GM06990 (cell line): Measurements from ENCODE around the gene COPRS.

Source experiments
- DNase-seq: peaks from one replicate; pipeline ENCODE4 v3.0.0-alpha.2; 2011; ENCODE audit not compliant: insufficient read length; ENCODE audit errors: extremely low read depth
- H3K27me3 ChIP-seq: replicated peaks from 2 replicates; pipeline ENCODE4 v1.6.0; 2011; ENCODE audit warnings: low read length; ENCODE audit not compliant: control insufficient read depth, insufficient read depth
- H3K36me3 ChIP-seq: 2 replicates; pipeline ENCODE4 v1.5.1; 2011; ENCODE audit warnings: low read length; ENCODE audit not compliant: control insufficient read depth, insufficient read depth
- H3K4me3 ChIP-seq: replicated peaks from 2 replicates; pipeline ENCODE4 v1.5.1; 2011; ENCODE audit warnings: low read depth, mild to moderate bottlenecking, control low read depth, low read length
- CTCF ChIP-seq: IDR thresholded peaks from 2 replicates; pipeline ENCODE4 v1.5.1; 2011; ENCODE audit warnings: low read length, control low read depth, mild to moderate bottlenecking, inconsistent platforms; ENCODE audit not compliant: insufficient read depth, poor library complexity, severe bottlenecking

The COPRS gene

GRCh38 chr17:31843070-31843745 lies 15.8 kb downstream of the COPRS start:
- Histone ChIP-seq H3K36me3 (no peaks in the 10 kb centered on the region), H3K27me3 (no peaks in the 10 kb centered on the region; the same call in 1 of the 2 replicates), H3K4me3 (no peak overlapping the region)
- no peak for DNase-seq
- no peak for TF ChIP-seq CTCF

GRCh38 chr17:31842195-31843069 lies 16.6 kb downstream of the COPRS start:
- Histone ChIP-seq H3K27me3 (no peaks in the 10 kb centered on the region; the same call in 1 of the 2 replicates), H3K4me3 (no peak overlapping the region), H3K36me3 (no peaks in the 10 kb centered on the region)
- DNase-seq: peak; percentile 17
- TF ChIP-seq CTCF: peak; percentile 93

- Histone ChIP-seq H3K36me3 (no peaks in the 10 kb centered on the region), H3K27me3 (no peaks in the 10 kb centered on the region; the same call in 1 of the 2 replicates), H3K4me3 (no peak overlapping the region)
- DNase-seq: no peak
- TF ChIP-seq CTCF: no peak
Measured at GRCh38 chr17:31841850-31842194, 17.2 kb downstream of the COPRS start.

GRCh38 chr17:31838636-31839225 lies 20.3 kb downstream of the COPRS start:
- no peaks in the 10 kb centered on the region; the same call in none of the 2 replicates for H3K27me3 ChIP-seq
- DNase-seq: no peak

GRCh38 chr17:31835984-31836383 lies 23.1 kb downstream of the COPRS start:
- Histone ChIP-seq H3K4me3 (no peak overlapping the region), H3K27me3 (no peaks in the 10 kb centered on the region; the same call in none of the 2 replicates), H3K36me3 (no peaks in the 10 kb centered on the region)
- no peak for DNase-seq
- no peak for TF ChIP-seq CTCF

More at GRCh38 chr17:31838636-31839225, 20.3 kb downstream of the COPRS start:
- TF ChIP-seq CTCF: no peak
- no peak overlapping the region for H3K4me3 ChIP-seq
- no peaks in the 10 kb centered on the region for H3K36me3 ChIP-seq
